CD4-positive, alpha-beta memory T cell (primary cell): ENCODE results near the gene SYT8. TPM values are rescaled to one million over a fixed set of nuclear protein-coding genes. Genes with fewer than 3 reads are reported as not detected.

Experiments
- CTCF ChIA-PET: fragments of 350-600 bp; sonication (Branson Sonifier 250); formaldehyde crosslinking; loops from one replicate; lab custom pipeline; 2021; ENCODE audit warnings: inconsistent platforms; ENCODE audit not compliant: partially characterized antibody; lab: Charles Lee
- POLR2A ChIA-PET: fragments of 350-600 bp; sonication (Branson Sonifier 250); formaldehyde crosslinking; loops from one replicate; lab custom pipeline; 2021; ENCODE audit not compliant: partially characterized antibody; lab: Charles Lee
- DNase-seq, 5 donors: peaks; one replicate each; pipeline versions ENCODE4 v3.0.0 to v3.0.0-alpha.2; 2020 to 2022; ENCODE audit warnings: mixed read lengths in 1 of 5
- H3K27ac ChIP-seq: one replicate; pipeline ENCODE4 v1.7.0; 2013; ENCODE audit warnings: low read depth, low read length
- H3K27me3 ChIP-seq: 2 replicates; pipeline ENCODE4 v1.7.0; 2013; ENCODE audit warnings: mild to moderate bottlenecking, low read length, moderate library complexity; ENCODE audit not compliant: insufficient read depth
- H3K36me3 ChIP-seq: 2 replicates; pipeline ENCODE4 v1.7.0; 2013; ENCODE audit warnings: mild to moderate bottlenecking, low read length, moderate library complexity; ENCODE audit not compliant: insufficient read depth
- H3K4me1 ChIP-seq: 2 replicates; pipeline ENCODE4 v1.7.0; 2013; ENCODE audit warnings: mild to moderate bottlenecking, low read length, moderate library complexity; ENCODE audit not compliant: insufficient read depth
- H3K4me3 ChIP-seq, 2 donors: one replicate each; pipeline ENCODE4 v1.7.0; 2013; ENCODE audit warnings: low read length in 2 of 2, mild to moderate bottlenecking in 1 of 2
- H3K9me3 ChIP-seq, 2 donors: one replicate each; pipeline ENCODE4 v1.7.0; 2013; ENCODE audit warnings: low read length in 2 of 2, control low read depth in 1 of 2; ENCODE audit not compliant: control insufficient read depth in 1 of 2
- H3K27ac Mint-ChIP-seq, 7 donors: one replicate each; pipeline ENCODE4 v1.8.0; 2020 to 2021; ENCODE audit warnings: mixed read lengths in 7 of 7, mild to moderate bottlenecking in 6 of 7, inconsistent platforms in 3 of 7, moderate library complexity in 3 of 7
- H3K27me3 Mint-ChIP-seq, 2 donors: one replicate each; pipeline ENCODE4 v1.8.0; 2020 to 2021; ENCODE audit warnings: mixed read lengths in 2 of 2
- H3K36me3 Mint-ChIP-seq, 2 donors: one replicate each; pipeline ENCODE4 v1.8.0; 2020 to 2021; ENCODE audit warnings: mixed read lengths in 2 of 2, inconsistent platforms in 1 of 2, mild to moderate bottlenecking in 1 of 2
- H3K4me1 Mint-ChIP-seq, 4 donors: one replicate each; pipeline ENCODE4 v1.8.0; 2020 to 2021; ENCODE audit warnings: mixed read lengths in 4 of 4, mild to moderate bottlenecking in 1 of 4
- H3K4me3 Mint-ChIP-seq, 8 donors: one replicate each; pipeline ENCODE4 v1.8.0; 2020 to 2021; ENCODE audit warnings: mixed read lengths in 8 of 8, mild to moderate bottlenecking in 7 of 8, moderate library complexity in 6 of 8, inconsistent platforms in 3 of 8
- H3K9me3 Mint-ChIP-seq, 8 donors: one replicate each; pipeline ENCODE4 v1.8.0; 2020 to 2021; ENCODE audit warnings: mixed read lengths in 8 of 8, mild to moderate bottlenecking in 5 of 8, inconsistent platforms in 3 of 8, moderate library complexity in 1 of 8
- intact Hi-C: fragments of 100-400 bp; cut with micrococcal nuclease; formaldehyde crosslinking; loops from one replicate; pipeline ENCODE4 v1.15.1; 2023
- polyA plus RNA-seq, 2 donors: library from polyadenylated mRNA; unstranded; fragments of 300-500 nt; fragmentation: Illumina TruSeq; gene quantifications; one replicate each; pipeline ENCODE4 v1.2.3, GENCODE V29; 2021
- total RNA-seq, 2 experiments: library from RNA; stranded (reverse); gene quantifications; one replicate each; pipeline ENCODE4 v1.2.3, GENCODE V29; 2021

SYT8 gene
- total and polyA plus RNA-seq, 4 experiments from 2014 or later, result not detected

DNA sequence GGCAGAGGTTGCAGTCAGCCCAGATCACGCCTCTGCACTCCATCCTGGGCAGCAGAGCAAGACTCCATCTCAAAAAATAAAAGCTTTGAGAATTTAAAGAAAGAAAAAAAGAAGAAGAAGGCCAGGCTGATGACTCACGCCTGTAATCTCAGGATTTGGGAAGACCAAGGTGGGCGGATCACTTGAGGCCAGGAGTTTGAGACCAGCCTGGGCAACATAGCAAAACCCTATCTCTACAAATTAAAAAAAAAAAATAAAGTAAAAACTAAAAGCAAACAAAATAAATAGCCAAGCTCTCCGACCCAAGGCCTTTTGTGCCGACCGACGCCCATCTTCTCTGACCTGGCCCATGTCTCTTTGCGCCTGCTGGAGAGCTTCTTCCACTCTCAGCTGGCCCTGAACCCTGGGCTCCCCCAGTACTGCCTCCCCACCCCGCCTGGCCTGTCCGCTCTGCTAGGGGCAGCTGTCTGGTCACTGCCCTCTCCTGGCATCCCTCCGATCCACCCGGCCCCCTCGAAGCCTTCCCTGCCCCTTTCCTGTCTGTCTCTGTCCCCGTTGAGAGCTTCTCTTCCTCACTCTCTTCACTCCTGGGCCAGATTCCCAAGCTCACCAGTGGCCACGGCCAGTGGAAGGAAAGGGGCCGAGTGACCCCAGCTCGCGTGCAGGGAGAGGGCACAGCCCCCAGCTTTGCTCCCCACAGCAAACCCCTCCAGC, 13.3 kb downstream of the SYT8 start:
- no peak for DNase-seq
- H3K4me1 ChIP-seq, result peaks cover 87% of the 10 kb centered on the region
- no peak overlapping the region for H3K27ac ChIP-seq
- peak overlapping the region in 5 of 7 donors; percentile 29 to 80 (median 37) for H3K27ac Mint-ChIP-seq
- no peaks in the 10 kb centered on the region for H3K27me3 ChIP-seq
- H3K9me3 Mint-ChIP-seq, result peaks cover 0 to 2% (median 0%) of the 10 kb centered on the region in 8 donors
- H3K9me3 ChIP-seq, result no peaks in the 10 kb centered on the region
- intact Hi-C loops, result no loop called here
- H3K36me3 ChIP-seq, result no peaks in the 10 kb centered on the region
- H3K27me3 Mint-ChIP-seq, result no peaks in the 10 kb centered on the region
- peaks cover 46 to 98% (median 73%) of the 10 kb centered on the region in 4 donors for H3K4me1 Mint-ChIP-seq
- H3K4me3 ChIP-seq, result no peak overlapping the region
- H3K4me3 Mint-ChIP-seq, result no peak overlapping the region
- POLR2A ChIA-PET, result interaction anchor here (0.9 to 13.5 kb wide), 8 partner anchors 9 to 75 kb away, joined by 3 to 189 read pairs (median 5); partner anchors contain the start of gene PRR33
- CTCF ChIA-PET, result interaction anchor here (1.0 to 3.3 kb wide), 7 partner anchors 12 to 195 kb away, joined by 3 to 12 read pairs (median 4); no protein-coding TSS in a partner anchor
- peaks cover 0 to 4% of the 10 kb centered on the region in 2 donors for H3K36me3 Mint-ChIP-seq

DNA sequence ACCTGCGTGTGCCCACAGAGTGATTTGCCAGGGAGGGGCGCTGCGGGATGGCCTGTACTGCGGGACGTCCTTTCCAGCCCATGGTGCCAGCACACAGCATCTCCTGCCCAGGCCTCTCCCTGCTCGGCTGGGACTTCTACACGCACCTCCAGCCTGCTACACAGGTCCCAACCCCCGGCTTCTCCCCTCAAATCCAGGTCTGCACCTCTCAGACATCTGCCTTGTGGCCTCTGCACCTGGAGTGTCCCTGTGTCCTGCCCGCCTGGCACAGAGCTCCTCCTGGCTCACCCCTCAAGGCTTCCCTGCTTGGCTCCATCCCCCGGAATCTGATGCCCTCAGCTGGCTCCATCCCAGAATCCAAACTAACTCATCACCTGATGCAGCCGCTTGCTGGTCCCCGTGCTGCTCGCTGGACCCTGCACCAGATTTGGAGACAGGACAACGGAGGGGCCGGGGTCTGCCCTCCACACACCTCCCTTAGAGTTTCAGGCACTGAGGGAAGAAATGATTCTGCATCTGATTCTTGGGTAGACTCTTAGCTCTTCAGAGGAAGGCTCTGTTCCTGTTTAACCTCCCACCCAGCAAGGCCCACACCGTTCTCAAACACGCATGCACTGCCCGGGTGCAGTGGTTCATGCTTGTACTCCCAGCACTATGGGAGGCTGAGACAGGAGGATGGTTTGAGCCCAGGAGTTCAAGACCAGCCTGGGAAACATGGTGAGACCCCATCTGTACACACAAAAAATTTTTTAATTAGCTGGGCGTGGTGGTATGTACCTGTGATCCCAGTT, 14.0 kb downstream of the SYT8 start:
- Histone ChIP-seq H3K4me3 (no peak overlapping the region), H3K36me3 (no peaks in the 10 kb centered on the region), H3K9me3 (no peaks in the 10 kb centered on the region), H3K27me3 (no peaks in the 10 kb centered on the region), H3K4me1 (peaks cover 79% of the 10 kb centered on the region), H3K27ac (no peak overlapping the region)
- ChIA-PET CTCF (interaction anchor here (1.2 to 3.3 kb wide), 6 partner anchors 11 to 196 kb away, joined by 3 to 12 read pairs (median 4); no protein-coding TSS in a partner anchor), POLR2A (interaction anchor here (0.9 to 13.5 kb wide), 9 partner anchors 8 to 551 kb away, joined by 3 to 189 read pairs (median 6); partner anchors contain the start of genes PRR33 and TSSC4)
- peak overlapping the region; percentile 72 to 98 (median 82) for H3K27ac Mint-ChIP-seq
- peaks cover 43 to 91% (median 71%) of the 10 kb centered on the region in 4 donors for H3K4me1 Mint-ChIP-seq
- H3K36me3 Mint-ChIP-seq, result peaks cover 0 to 12% of the 10 kb centered on the region in 2 donors
- peak overlapping the region in 5 of 8 donors; percentile 9 to 70 (median 46) for H3K4me3 Mint-ChIP-seq
- no peak for DNase-seq
- peaks cover 0 to 2% (median 0%) of the 10 kb centered on the region in 8 donors for H3K9me3 Mint-ChIP-seq
- intact Hi-C loops, result no loop called here
- H3K27me3 Mint-ChIP-seq, result no peaks in the 10 kb centered on the region

DNA sequence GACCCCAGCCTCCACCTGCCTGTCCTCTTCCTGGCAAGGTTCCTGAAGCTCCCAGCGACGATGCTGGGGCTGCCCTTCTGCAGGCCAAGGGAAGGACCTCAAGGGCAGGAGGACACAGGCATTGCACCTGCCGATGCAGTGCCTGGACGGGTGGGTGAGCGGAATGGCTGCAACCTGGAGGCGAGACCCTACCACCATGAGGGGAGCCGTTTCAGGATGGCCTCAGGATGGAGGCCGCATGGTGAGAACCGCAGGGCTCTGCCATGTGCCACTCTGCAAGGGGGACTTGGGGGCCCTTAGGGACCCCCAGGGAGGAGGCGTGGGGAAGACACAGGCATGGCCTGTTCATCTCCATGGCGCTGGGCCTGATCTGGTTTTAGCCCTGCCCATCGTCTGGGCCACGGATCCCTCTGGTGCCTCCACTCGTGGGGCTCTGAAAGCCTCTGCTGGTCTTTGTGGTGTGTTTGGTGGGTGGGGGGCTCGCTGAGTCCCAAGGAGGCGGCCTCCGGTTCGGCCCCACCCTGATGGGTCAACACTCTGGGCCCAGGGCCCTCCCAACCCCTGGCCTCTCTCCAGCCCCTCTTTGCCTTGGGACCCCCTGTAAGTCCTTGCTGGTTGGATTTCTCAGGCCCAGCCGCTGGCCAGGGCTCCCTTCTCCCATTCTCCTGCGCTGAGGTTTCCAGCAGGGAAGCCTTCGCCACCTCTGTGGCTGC, 16.8 kb downstream of the SYT8 start:
- Mint-ChIP-seq H3K36me3 (peaks cover 0 to 17% of the 10 kb centered on the region in 2 donors), H3K4me1 (peaks cover 28 to 83% (median 57%) of the 10 kb centered on the region in 4 donors), H3K9me3 (no peaks in the 10 kb centered on the region), H3K27ac (peak overlapping the region; percentile 96 to 99 (median 98)), H3K27me3 (no peaks in the 10 kb centered on the region), H3K4me3 (peak overlapping the region; percentile 81 to 99 (median 98))
- no peak for DNase-seq
- Histone ChIP-seq H3K36me3 (peaks cover 4% of the 10 kb centered on the region), H3K4me3 (peak overlapping the region; percentile 39 to 95), H3K27me3 (no peaks in the 10 kb centered on the region), H3K9me3 (no peaks in the 10 kb centered on the region), H3K27ac (peak overlapping the region; percentile 77), H3K4me1 (peaks cover 76% of the 10 kb centered on the region)
- intact Hi-C loops, result loop anchor here (1.0 to 5.0 kb wide), 4 partner anchors 13 to 66 kb away; partner anchors contain the start of genes TNNI2 and TNNT3
- ChIA-PET CTCF (interaction anchor here (1.0 to 4.8 kb wide), 14 partner anchors 9 to 451 kb away, joined by 3 to 46 read pairs (median 4); partner anchors contain the start of genes SYT8 and TNNI2), POLR2A (interaction anchor here (0.6 to 13.5 kb wide), 17 partner anchors 8 to 300 kb away, joined by 3 to 189 read pairs (median 4); partner anchors contain the start of genes CTSD, MRPL23, PRR33 and TNNI2)

DNA sequence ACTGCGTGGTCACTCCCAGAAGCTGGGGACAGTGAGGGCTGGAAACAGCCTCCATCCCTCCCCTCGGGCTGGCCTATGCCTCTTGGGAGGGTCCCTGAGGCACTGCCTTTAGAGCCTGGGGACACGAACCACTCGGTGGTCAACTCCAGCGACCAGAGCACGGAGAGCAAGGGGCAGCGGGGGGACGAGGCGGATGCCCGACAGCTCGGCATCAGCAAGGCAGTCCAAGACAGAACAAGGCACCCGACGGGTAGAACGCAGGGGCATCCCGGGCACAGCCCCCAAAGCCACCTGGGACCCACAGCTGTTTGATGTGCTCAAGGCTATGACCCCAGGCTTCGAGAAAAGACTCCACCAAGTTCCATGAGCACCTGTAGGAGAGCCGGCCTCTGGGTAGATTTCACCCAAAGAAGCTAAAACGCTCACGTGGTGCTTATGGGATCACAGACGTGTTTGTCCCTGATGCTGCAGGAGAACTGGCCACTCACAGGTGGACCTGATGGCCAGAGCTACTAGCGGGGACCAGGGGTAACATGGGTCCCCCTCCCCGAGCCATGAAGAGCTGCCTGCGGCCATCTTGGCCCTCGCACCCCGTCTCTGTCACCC, 17.6 kb downstream of the SYT8 start:
- H3K9me3 ChIP-seq, result no peaks in the 10 kb centered on the region
- H3K4me3 Mint-ChIP-seq, result peak overlapping the region; percentile 95 to 99 (median 98)
- H3K27ac ChIP-seq, result peak overlapping the region; percentile 77
- intact Hi-C loops, result loop anchor here (1.0 to 5.0 kb wide), 3 partner anchors 14 to 65 kb away; partner anchors contain the start of genes TNNI2 and TNNT3
- DNase-seq, result no peak
- no peaks in the 10 kb centered on the region for H3K27me3 ChIP-seq
- H3K4me3 ChIP-seq, result peak overlapping the region; percentile 39 to 95
- peaks cover 0 to 17% of the 10 kb centered on the region in 2 donors for H3K36me3 Mint-ChIP-seq
- peaks cover 25 to 77% (median 53%) of the 10 kb centered on the region in 4 donors for H3K4me1 Mint-ChIP-seq
- CTCF ChIA-PET, result interaction anchor here (0.9 to 4.8 kb wide), 15 partner anchors 9 to 299 kb away, joined by 3 to 46 read pairs (median 4); partner anchors contain the start of genes MRPL23 and SYT8
- H3K27ac Mint-ChIP-seq, result peak overlapping the region; percentile 96 to 99 (median 98)
- peaks cover 82% of the 10 kb centered on the region for H3K4me1 ChIP-seq
- H3K9me3 Mint-ChIP-seq, result no peaks in the 10 kb centered on the region
- H3K27me3 Mint-ChIP-seq, result no peaks in the 10 kb centered on the region
- POLR2A ChIA-PET, result interaction anchor here (0.6 to 13.5 kb wide), 13 partner anchors 8 to 449 kb away, joined by 3 to 189 read pairs (median 7); partner anchors contain the start of genes C11orf21, DUSP8, MRPL23 and PRR33
- H3K36me3 ChIP-seq, result peaks cover 4% of the 10 kb centered on the region

DNA sequence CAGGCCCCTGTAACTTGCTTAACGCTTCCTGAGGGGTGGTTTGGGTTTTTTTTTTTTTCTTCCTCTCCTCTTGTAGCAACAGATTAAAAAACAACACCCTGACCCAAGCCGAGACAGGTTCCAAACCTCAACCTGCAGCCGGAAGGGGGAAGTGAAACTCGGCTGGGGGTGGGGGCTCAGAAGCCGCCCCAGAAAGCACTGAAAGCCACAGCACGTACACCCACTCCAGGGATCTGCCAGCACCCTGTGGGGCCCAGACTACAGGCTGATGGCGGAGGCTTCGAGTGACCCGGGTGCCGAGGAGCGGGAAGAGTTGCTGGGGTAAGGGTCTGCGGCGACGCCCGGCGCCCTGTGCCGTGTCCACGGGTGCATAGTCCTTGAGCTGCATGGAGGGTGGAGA, 18.1 kb downstream of the SYT8 start, which contains the start of gene LSP1:
Gene LSP1 (plus strand): TSS at position 208 of the 400 bp plus-strand sequence. CDS start 61 bp downstream, at position 269.
- Mint-ChIP-seq H3K9me3 (no peaks in the 10 kb centered on the region), H3K36me3 (peaks cover 0 to 20% of the 10 kb centered on the region in 2 donors), H3K4me1 (peaks cover 25 to 77% (median 50%) of the 10 kb centered on the region in 4 donors), H3K27me3 (no peaks in the 10 kb centered on the region), H3K27ac (peak within 1 kb of the TSS; percentile 96 to 99 (median 98)), H3K4me3 (peak within 1 kb of the TSS; percentile 95 to 99 (median 98))
- ChIA-PET CTCF (interaction anchor here (0.9 to 4.8 kb wide), 15 partner anchors 10 to 298 kb away, joined by 3 to 46 read pairs (median 5); partner anchors contain the start of genes MRPL23 and SYT8), POLR2A (interaction anchor here (0.6 to 13.5 kb wide), 17 partner anchors 9 to 449 kb away, joined by 3 to 189 read pairs (median 6); partner anchors contain the start of genes C11orf21, CTSD, DUSP8 and MRPL23)
- Histone ChIP-seq H3K27ac (peak within 1 kb of the TSS; percentile 77), H3K36me3 (peaks cover 4% of the 10 kb centered on the region), H3K4me1 (peaks cover 82% of the 10 kb centered on the region), H3K27me3 (no peaks in the 10 kb centered on the region), H3K9me3 (no peaks in the 10 kb centered on the region), H3K4me3 (peak within 1 kb of the TSS; percentile 39 to 95)
- peak; percentile 88 to 92 (median 88) for DNase-seq
- intact Hi-C loops, result loop anchor here (1.0 to 5.0 kb wide), 5 partner anchors 9 to 64 kb away; partner anchors contain the start of genes TNNI2 and TNNT3
